ENCODE measurements around the gene MTG1. TPM values are rescaled to one million over a fixed set of nuclear protein-coding genes. Genes with fewer than 3 reads are reported as not detected.
"Not testable (repeated sequence)": the region's sequence is repeated elsewhere in the genome, so short reads cannot be mapped to it uniquely, and the experiment has no call there.

Gene MTG1
- total RNA-seq, 1 donor from 2014 or later: 20.9 TPM

DNA sequence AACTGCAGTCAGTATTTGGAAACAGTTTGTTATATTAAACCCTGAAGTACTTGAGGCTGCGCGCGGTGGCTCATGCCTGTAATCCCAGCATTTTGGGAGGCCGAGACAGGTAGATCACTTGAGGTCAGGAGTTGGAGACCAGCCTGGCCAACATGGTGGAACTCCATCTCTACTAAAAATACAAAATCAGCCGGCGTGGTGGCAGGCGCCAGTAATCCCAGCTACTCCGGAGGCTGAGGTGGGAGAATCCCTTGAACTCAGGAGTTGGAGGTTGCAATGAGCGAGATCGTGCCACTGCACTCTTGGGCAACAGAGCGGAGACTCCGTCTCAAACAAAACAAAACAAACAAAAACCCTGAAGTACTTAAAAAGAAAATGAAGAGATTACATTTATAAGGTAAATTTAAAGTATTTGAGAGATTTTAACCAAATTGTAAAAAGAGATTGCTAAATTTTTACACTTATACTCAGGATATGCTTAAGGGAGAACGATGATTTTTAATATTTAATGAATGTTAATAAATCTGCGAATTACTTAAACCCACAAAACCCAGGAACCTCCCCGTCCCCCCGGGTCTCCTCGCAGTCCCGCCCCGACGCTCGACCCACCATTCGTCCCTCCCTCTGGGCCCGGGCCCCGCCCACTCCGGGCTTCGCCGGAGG is 425 bp upstream of the MTG1 start:
- ATAC-seq: no peak
- intact Hi-C loops (cut with micrococcal nuclease): no loop called here
- DNase-seq: no peak

GRCh38 chr10:133394801-133395221 is 854 bp downstream of the MTG1 start:
- DNase-seq: no peak
- no peak for ATAC-seq
- intact Hi-C loops (cut with micrococcal nuclease): no loop called here

- no peak for DNase-seq
- no peak for ATAC-seq
- intact Hi-C loops (cut with micrococcal nuclease): no loop called here
Measured at GRCh38 chr10:133396035-133396624, 2.2 kb downstream of the MTG1 start.

GRCh38 chr10:133397938-133398337 is 4.0 kb downstream of the MTG1 start:
- ATAC-seq: no peak
- intact Hi-C loops (cut with micrococcal nuclease): no loop called here
- no peak for DNase-seq

- ATAC-seq: no peak
- intact Hi-C loops (cut with micrococcal nuclease): no loop called here
- no peak for DNase-seq
Measured at GRCh38 chr10:133399123-133399601, 5.2 kb downstream of the MTG1 start.

DNA sequence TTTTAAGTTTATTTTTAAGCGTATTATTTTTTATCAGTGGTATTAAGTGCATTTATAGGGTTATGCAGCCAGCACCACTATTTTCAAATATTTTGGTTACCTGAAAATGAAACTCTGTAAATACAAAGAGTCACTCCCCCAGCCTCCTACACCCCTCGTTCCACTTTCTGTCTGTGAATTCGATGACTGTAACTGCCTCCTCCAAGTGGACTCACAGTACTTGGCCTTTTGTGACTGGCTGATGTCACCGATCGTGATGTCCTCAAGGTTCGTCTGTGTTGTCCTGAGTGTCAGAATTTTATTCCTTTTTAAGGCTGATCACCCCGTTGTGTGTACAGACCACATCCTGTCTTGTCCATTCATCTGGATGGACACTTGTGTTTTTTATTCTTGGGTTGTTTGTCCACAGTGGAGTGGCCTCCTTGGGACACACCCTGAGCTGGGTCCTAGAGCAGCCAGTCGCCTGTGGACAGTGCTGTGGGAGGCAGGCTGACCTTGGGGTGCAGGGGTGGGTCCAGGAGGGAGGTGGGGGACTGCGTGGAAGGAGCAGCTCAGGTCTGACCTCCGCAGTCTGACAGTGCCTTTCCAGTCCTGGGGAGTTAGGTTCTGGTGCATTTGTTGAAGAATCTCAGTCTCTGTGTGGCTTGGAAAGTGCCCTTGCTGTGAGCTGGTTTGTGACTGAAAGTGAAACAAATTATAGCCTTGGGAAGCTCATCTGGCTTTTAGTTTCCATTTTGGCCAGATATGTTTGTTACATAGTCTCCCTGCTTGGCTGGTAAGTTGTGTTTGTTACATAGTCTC is 6.9 kb downstream of the MTG1 start:
- ATAC-seq (no peak), DNase-seq (no peak)
- intact Hi-C loops (cut with micrococcal nuclease): no loop called here

DNA sequence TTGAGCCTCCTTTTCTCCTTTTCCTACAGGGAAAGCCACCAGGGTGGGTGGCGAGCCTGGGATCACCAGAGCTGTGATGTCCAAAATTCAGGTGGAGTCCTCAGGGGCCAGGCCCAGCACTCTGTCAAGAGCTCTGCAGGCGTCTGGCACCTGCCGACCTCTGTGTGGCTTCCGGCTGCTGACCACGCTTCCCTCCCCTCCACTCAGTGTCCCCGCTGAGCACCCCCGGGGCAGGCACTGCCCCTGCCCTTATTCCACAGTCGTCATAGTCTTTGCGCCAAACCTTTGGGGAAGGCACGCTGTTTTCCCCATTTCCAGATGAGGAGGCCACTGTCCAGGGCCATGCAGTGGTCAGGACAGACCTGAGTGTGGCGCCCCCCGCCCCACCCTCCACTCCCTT is 7.5 kb downstream of the MTG1 start:
- intact Hi-C loops (cut with micrococcal nuclease): no loop called here
- ATAC-seq: no peak

GRCh38 chr10:133401981-133402725 is 8.2 kb downstream of the MTG1 start:
- intact Hi-C loops (cut with micrococcal nuclease): no loop called here
- ATAC-seq (no peak), DNase-seq (no peak)

More for the DNA sequence above, 7.5 kb downstream of the MTG1 start:
- DNase-seq: no peak

DNA sequence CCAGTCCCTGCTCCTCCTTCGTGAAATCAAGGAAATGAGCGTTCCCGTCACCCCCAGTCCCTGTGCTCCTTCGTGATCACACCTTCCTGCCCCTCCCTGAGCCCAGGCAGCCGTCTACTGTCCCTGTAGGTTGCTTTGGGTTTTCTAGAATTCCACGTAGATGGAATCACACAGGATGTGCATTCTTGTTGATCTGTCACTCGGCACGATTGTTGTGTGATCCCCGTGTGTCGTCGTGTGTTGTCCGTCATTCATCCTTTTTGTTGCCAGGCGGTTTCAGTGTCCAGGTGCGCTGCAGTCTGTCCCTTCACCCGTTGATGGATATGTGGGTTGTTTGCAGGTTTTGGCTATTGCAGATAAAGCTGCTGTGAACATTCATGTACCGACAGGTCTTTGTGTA is 9.4 kb downstream of the MTG1 start:
- ATAC-seq: no peak
- intact Hi-C loops (cut with micrococcal nuclease): no loop called here
- DNase-seq: no peak

DNA sequence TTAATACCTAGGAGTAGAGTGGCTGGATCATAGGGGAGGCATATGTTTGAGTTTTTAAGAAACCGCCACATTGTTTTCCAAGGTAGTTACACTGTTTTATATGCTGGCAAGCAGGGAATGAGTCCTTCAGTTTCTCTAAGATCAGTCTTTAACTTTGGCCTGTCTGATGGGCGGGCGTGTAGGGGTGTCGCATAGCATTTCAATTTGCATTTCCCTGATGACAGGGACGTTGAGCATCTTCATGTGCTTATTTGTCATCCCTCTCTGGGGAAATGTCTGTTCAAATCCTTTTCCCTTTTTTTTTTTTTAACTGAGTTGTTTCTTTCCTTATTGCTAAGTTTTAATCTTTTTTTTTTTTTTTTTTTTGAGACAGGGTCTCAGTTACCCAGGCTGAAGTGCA is 9.8 kb downstream of the MTG1 start:
- ATAC-seq (no peak), DNase-seq (no peak)
- intact Hi-C loops (cut with micrococcal nuclease): no loop called here

GRCh38 chr10:133405272-133405671 is 11.3 kb downstream of the MTG1 start:
- intact Hi-C loops (cut with micrococcal nuclease): no loop called here
- ATAC-seq: no peak
- DNase-seq: no peak

GRCh38 chr10:133405844-133406527 is 12.0 kb downstream of the MTG1 start:
- no peak for DNase-seq
- intact Hi-C loops (cut with micrococcal nuclease): no loop called here
- ATAC-seq: no peak

DNA sequence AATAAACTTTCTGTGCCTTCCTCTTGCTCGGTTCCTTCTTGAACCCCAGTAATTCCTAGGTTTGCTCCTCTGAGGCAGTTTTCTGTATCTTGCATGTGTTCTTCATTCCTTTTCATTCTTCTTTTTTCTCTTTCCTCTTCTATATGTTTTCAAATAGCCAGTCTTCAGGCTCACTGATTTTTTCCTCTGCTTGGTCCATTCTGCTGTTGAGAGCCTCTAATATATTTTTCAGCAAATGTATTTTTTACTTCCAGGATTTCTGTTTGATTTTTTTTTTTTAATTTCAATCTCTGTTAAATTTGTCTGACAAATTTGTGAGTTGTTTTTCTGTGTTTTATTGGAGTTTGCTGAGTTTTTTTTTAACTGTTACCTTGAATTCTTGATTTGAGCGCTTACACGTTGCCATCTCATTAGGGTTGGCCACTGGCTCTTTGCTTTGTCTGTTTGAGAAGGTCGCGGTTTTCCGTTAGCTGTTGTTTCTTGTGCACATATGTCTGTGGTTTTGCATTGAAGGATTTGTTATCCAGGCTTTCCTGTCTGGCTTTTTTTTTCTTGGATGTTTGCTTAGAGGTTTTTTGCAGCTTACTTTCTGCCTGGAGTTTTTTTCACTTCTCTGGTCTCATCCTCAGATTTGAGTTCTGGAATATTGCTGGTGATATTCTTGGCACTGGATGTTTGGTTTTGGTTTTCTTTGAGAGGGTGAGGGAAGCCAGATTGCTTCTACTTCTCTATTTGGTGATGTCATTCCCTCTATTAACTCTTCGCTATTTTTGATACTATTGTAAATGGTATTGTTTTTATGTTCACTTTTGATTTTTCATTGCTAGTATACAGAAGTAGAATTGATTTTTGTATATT is 17.8 kb downstream of the MTG1 start:
- intact Hi-C loops (cut with micrococcal nuclease): no loop called here
- ATAC-seq (no peak), DNase-seq (no peak)

DNA sequence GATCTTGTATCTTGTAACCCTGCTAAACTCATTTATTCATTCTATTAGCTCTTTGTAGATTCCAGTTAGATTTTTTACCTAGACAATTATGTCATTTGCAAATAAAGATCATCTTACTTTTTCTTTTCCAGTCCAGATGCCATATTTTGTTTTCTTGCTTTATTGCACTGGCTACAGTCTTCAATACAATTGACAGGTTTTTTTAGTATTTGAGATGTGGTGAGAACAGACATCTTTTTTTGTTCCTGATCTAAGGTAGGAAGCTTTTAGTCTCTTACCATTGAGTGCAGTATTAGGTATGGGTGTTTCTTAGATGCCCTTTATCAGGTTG is 18.4 kb downstream of the MTG1 start:
- ATAC-seq (no peak), DNase-seq (no peak)
- intact Hi-C loops (cut with micrococcal nuclease): no loop called here

DNA sequence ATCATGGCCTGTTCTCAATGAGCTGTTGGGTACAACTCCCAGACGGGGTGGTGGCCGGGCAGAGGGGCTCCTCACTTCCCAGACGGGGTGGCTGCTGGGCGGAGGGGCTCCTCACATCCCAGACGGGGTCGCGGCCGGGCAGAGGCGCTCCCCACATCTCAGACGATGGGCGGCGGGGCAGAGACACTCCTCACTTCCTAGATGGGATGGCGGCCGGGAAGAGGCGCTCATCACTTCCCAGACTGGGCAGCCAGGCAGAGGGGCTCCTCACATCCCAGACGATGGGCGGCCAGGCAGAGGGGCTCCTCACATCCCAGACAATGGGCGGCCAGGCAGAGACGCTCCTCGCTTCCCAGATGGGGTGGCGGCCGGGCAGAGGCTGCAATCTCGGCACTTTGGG is 20.4 kb downstream of the MTG1 start:
- DNase-seq; intact Hi-C loops (cut with micrococcal nuclease); ATAC-seq: not testable (repeated sequence)

GRCh38 chr10:133415752-133416151 is 21.8 kb downstream of the MTG1 start:
- intact Hi-C loops (cut with micrococcal nuclease): no loop called here
- no peak for DNase-seq
- no peak for ATAC-seq

DNA sequence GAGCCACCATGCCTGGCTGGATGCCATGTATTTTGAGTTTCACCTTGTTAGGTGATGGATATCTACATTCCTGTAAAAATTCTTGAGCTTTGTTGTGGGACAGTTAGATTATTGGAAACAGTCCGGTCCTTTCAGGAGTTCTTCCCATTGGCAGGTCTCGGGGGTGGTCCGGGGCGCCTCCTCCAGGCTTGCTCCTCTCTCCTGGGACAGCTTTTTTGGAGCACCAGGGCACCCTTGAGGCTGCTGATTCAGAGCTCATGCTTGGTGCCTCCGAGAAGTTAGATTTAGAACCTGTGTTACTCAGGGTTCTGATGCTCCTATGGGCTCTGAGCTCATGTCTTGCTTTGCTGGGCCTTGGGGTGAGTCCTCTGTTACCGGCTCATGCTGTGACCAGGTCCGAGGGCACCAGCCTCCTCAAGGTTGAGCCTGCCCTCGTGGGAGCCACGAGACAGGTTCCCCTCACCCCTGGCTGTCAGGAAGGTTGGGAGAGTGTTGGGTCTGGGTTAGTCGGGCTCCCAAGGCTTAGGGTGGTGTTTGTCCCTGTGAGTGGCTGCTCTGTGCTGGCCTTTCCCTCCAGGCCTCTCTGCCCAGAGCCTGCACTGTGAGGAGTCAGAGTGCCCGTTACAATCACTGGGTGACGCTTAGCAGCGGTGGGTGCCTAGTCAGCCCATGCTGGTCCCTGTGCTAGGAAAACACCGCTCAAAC is 24.5 kb downstream of the MTG1 start:
- intact Hi-C loops (cut with micrococcal nuclease): no loop called here
- no peak for DNase-seq
- ATAC-seq: no peak
